K562 (cell line): ENCODE data around the gene SUPT5H. TPM values are rescaled to one million over a fixed set of nuclear protein-coding genes. Genes with fewer than 3 reads are reported as not detected.
A peak's percentile ranks its signal among the peaks of the same experiment; 100 is the strongest.

ENCODE experiments used
- CHCHD3 ChIP-seq: fragments of 250-450 bp; sonication (Bioruptor Pico); IDR thresholded peaks from 2 replicates; pipeline ENCODE4 v2.1.2; 2022; ENCODE audit warnings: mild to moderate bottlenecking
- ETV5 ChIP-seq: sonication (generic); formaldehyde crosslinking; IDR thresholded peaks from 2 replicates; pipeline ENCODE4 v1.4.0; 2020; ENCODE audit warnings: low read depth, mild to moderate bottlenecking, missing genetic modification reagents
- GTF2A2 ChIP-seq: IDR thresholded peaks from 2 replicates; pipeline ENCODE4 v1.6.1; 2016; ENCODE audit warnings: mild to moderate bottlenecking, missing genetic modification characterization, missing compliant biosample characterization
- KAT7 ChIP-seq: sonication (generic); formaldehyde crosslinking; IDR thresholded peaks from 2 replicates; pipeline ENCODE4 v1.8.0; 2022; ENCODE audit warnings: missing genetic modification reagents, mild to moderate bottlenecking, borderline replicate concordance
- KDM2B ChIP-seq: fragments of 250-450 bp; sonication (Bioruptor Pico); IDR thresholded peaks from 2 replicates; pipeline ENCODE4 v1.8.0; 2021; ENCODE audit warnings: mild to moderate bottlenecking, moderate library complexity
- MAFF ChIP-seq: IDR thresholded peaks from 2 replicates; pipeline ENCODE4 v1.6.1; 2012; ENCODE audit warnings: low read length, improper control_type of control experiment
- PHB ChIP-seq: fragments of 250-450 bp; sonication (Bioruptor Pico); IDR thresholded peaks from 2 replicates; pipeline ENCODE4 v1.5.0; 2021
- RBM14 ChIP-seq: fragments of 200-400 bp; formaldehyde crosslinking; IDR thresholded peaks from 2 replicates; pipeline ENCODE4 v1.6.1; 2018; ENCODE audit warnings: low read depth, mild to moderate bottlenecking, low read length, moderate library complexity, borderline replicate concordance; ENCODE audit not compliant: insufficient read depth
- SMARCA4 ChIP-seq: fragments of 450-650 bp; IDR thresholded peaks from 2 replicates; pipeline ENCODE4 v1.6.1; 2016
- SRSF3 ChIP-seq: fragments of 200-400 bp; formaldehyde crosslinking; IDR thresholded peaks from 2 replicates; pipeline ENCODE4 v1.6.1; 2016; ENCODE audit warnings: mild to moderate bottlenecking, low read length, moderate library complexity; ENCODE audit not compliant: insufficient read depth
- TBP ChIP-seq: optimal IDR thresholded peaks from 2 replicates; pipeline ENCODE3; 2011; ENCODE audit warnings: low read depth, low read length, improper control_type of control experiment
- TEAD1 ChIP-seq, 2 experiments: fragments of 450-650 bp in 1 of 2; sonication (generic) in 1 of 2; formaldehyde crosslinking; IDR thresholded peaks; 2 replicates each; pipeline versions ENCODE4 v1.4.0 to v1.8.0; 2020 to 2022; ENCODE audit warnings: mild to moderate bottlenecking in 2 of 2, missing genetic modification reagents in 1 of 2
- U2AF1 ChIP-seq: fragments of 200-400 bp; formaldehyde crosslinking; optimal IDR thresholded peaks from 2 replicates; pipeline ENCODE3; 2017; ENCODE audit warnings: mild to moderate bottlenecking, low read depth, low read length, moderate library complexity
- ZNF121 ChIP-seq: sonication (generic); formaldehyde crosslinking; conservative IDR thresholded peaks from 2 replicates; pipeline ENCODE4 v1.8.0; 2022; ENCODE audit warnings: missing genetic modification reagents
- ZNF3 ChIP-seq: fragments of 250-450 bp; sonication (Bioruptor Pico); IDR thresholded peaks from 2 replicates; pipeline ENCODE4 v1.5.0; 2021; ENCODE audit warnings: mild to moderate bottlenecking, moderate library complexity
- ZNF311 ChIP-seq: fragments of 250-450 bp; sonication (Bioruptor Pico); IDR thresholded peaks from 2 replicates; pipeline ENCODE4 v1.4.0; 2020; ENCODE audit warnings: mild to moderate bottlenecking, moderate library complexity
- ZNF586 ChIP-seq: fragments of 450-650 bp; formaldehyde crosslinking; conservative IDR thresholded peaks from 2 replicates; pipeline ENCODE4 v1.4.0; 2020; ENCODE audit warnings: mild to moderate bottlenecking, moderate library complexity
- ZNF696 ChIP-seq: fragments of 250-450 bp; sonication (Bioruptor Pico); conservative IDR thresholded peaks from 2 replicates; pipeline ENCODE4 v1.4.0; 2020; ENCODE audit warnings: mild to moderate bottlenecking, moderate library complexity
- ZNF778 ChIP-seq: fragments of 450-650 bp; formaldehyde crosslinking; IDR thresholded peaks from 2 replicates; pipeline ENCODE4 v1.4.0; 2020; ENCODE audit warnings: mild to moderate bottlenecking, moderate library complexity
- polyA plus RNA-seq, 8 experiments: library from polyadenylated mRNA; depleted of rRNA in 4 of 8; stranded (reverse) in 5 of 8; unstranded in 3 of 8; fragments of >200 nt; fragmentation: Nextera tagmentation in 2 of 8; fragmentation: Illumina TruSeq in 1 of 8; extraction: Ambion mirVana in 2 of 8; extraction: Trizol in 1 of 8; gene quantifications; 2 replicates each; pipeline versions ENCODE4 v1.2.1 to v1.2.3, GENCODE V29; 2011 to 2014; ENCODE audit warnings: inconsistent platforms in 1 of 8, missing spikeins in 1 of 8
- total RNA-seq, 7 experiments: library from RNA; depleted of rRNA in 6 of 7; stranded (reverse); fragments of >200 nt in 6 of 7; fragmentation: Illumina TruSeq in 2 of 7; extraction: Trizol in 2 of 7; gene quantifications; 2 replicates each; pipeline versions ENCODE4 v1.2.1 to v1.2.3, GENCODE V29; 2011 to 2021; ENCODE audit warnings: low replicate concordance in 1 of 7
- TF ChIP-seq, protein P1 (sequence below): fragments of 450-650 bp; IDR thresholded peaks from 2 replicates; pipeline ENCODE4 v1.6.1; 2016; ENCODE audit warnings: borderline replicate concordance
- TF ChIP-seq, protein P2 (sequence below): fragments of 250-450 bp; sonication (Bioruptor Pico); IDR thresholded peaks from 2 replicates; pipeline ENCODE4 v1.4.0; 2020; ENCODE audit warnings: mild to moderate bottlenecking
- TF ChIP-seq, protein P3 (sequence below), 2 experiments: fragments of 450-650 bp; conservative IDR thresholded peaks; 2 replicates each; pipeline ENCODE4 v1.6.1; 2017; ENCODE audit warnings: mild to moderate bottlenecking in 2 of 2, moderate library complexity in 2 of 2
- TF ChIP-seq, protein P4 (sequence below), 2 experiments: fragments of 450-650 bp in 1 of 2; sonication (generic) in 1 of 2; formaldehyde crosslinking; conservative IDR thresholded peaks; 2 replicates each; pipeline versions ENCODE4 v1.4.0 to v1.8.1; 2020 to 2022; ENCODE audit warnings: mild to moderate bottlenecking in 1 of 2, missing genetic modification reagents in 1 of 2

SUPT5H gene
- total and polyA plus RNA-seq, 9 of the 15 experiments (the other 6 are each of a cell fraction or from before 2014, with no cell fraction given), result 13.3 to 85.9 (median 35.9) TPM

DNA sequence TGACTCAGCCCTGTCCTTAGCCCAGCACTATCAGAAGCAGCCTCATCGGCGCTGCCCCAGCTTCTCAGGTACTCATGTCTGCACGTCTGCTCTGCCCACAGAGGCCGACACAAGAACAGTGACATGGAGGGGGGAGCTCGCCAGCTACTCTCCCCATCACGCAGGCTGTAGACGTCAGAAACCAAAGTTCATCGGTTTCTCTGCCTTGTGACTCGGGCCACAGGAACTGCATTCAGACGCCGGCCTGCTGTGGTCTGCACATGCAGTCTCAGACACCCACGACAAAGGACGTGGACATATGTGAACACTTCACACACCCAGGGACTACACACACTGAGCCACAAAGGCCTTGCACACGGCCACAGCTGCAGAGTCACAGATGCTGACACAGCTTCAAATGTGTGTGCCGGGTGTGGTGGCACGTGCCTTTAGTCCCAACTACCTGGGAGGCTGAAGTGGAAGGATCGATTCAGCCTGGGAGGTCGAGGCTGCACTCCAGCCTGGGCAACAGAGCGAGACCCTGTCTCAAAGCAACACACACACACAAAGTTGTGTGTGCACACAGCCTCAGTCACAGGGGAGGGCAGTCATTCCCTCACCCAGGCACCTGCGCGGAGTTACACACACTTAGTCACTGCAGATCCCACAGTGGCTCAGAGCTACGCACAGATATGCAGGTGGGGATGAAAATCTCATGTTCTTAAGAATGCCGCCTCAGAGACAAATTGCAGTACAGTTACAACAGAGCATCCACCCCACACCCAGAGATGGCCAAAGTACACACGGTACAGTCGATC lies 43.6 kb upstream of the SUPT5H start (continued):
- no peak for TF ChIP-seq RBM14
- TF ChIP-seq KDM2B (CRISPR knock-in tag), result no peak
- TF ChIP-seq ZNF121 (CRISPR knock-in tag), result peak; percentile 79
- no peak for TF ChIP-seq ZNF586
- no peak for TF ChIP-seq ZNF778 (CRISPR knock-in tag)
- TF ChIP-seq CHCHD3 (CRISPR knock-in tag), result no peak
- TF ChIP-seq, protein P1, sequence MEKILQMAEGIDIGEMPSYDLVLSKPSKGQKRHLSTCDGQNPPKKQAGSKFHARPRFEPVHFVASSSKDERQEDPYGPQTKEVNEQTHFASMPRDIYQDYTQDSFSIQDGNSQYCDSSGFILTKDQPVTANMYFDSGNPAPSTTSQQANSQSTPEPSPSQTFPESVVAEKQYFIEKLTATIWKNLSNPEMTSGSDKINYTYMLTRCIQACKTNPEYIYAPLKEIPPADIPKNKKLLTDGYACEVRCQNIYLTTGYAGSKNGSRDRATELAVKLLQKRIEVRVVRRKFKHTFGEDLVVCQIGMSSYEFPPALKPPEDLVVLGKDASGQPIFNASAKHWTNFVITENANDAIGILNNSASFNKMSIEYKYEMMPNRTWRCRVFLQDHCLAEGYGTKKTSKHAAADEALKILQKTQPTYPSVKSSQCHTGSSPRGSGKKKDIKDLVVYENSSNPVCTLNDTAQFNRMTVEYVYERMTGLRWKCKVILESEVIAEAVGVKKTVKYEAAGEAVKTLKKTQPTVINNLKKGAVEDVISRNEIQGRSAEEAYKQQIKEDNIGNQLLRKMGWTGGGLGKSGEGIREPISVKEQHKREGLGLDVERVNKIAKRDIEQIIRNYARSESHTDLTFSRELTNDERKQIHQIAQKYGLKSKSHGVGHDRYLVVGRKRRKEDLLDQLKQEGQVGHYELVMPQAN, result no peak
- TF ChIP-seq ZNF696 (CRISPR knock-in tag), result no peak
- peak; percentile 50; the same call in 1 of the 2 replicates for TF ChIP-seq KAT7 (CRISPR knock-in tag)
- no peak for TF ChIP-seq TBP
- TF ChIP-seq ZNF3 (CRISPR knock-in tag), result no peak
- no peak for TF ChIP-seq ZNF311 (CRISPR knock-in tag)
- TF ChIP-seq SRSF3, result no peak
- TF ChIP-seq U2AF1, result no peak
- TF ChIP-seq TEAD1 (CRISPR knock-in tag; IDR thresholded peaks at IDR 0.05), result peak in 1 of 2 experiments; percentile 13; a peak in 2 of 4 replicates
- TF ChIP-seq, protein P2, sequence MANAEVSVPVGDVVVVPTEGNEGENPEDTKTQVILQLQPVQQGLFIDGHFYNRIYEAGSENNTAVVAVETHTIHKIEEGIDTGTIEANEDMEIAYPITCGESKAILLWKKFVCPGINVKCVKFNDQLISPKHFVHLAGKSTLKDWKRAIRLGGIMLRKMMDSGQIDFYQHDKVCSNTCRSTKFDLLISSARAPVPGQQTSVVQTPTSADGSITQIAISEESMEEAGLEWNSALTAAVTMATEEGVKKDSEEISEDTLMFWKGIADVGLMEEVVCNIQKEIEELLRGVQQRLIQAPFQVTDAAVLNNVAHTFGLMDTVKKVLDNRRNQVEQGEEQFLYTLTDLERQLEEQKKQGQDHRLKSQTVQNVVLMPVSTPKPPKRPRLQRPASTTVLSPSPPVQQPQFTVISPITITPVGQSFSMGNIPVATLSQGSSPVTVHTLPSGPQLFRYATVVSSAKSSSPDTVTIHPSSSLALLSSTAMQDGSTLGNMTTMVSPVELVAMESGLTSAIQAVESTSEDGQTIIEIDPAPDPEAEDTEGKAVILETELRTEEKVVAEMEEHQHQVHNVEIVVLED (CRISPR knock-in tag), result peak; percentile 32; the same call in 1 of the 2 replicates
- no peak for TF ChIP-seq ETV5 (CRISPR knock-in tag)
- TF ChIP-seq SMARCA4, result no peak
- TF ChIP-seq, protein P3, sequence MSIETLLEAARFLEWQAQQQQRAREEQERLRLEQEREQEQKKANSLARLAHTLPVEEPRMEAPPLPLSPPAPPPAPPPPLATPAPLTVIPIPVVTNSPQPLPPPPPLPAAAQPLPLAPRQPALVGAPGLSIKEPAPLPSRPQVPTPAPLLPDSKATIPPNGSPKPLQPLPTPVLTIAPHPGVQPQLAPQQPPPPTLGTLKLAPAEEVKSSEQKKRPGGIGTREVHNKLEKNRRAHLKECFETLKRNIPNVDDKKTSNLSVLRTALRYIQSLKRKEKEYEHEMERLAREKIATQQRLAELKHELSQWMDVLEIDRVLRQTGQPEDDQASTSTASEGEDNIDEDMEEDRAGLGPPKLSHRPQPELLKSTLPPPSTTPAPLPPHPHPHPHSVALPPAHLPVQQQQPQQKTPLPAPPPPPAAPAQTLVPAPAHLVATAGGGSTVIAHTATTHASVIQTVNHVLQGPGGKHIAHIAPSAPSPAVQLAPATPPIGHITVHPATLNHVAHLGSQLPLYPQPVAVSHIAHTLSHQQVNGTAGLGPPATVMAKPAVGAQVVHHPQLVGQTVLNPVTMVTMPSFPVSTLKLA (conservative IDR thresholded peaks at IDR 0.05), result no peak
- no peak for TF ChIP-seq MAFF
- 0 out of 2 replicates have a peak, but pooled peaks have one; percentile 48 for TF ChIP-seq GTF2A2
- TF ChIP-seq PHB, result no peak
- TF ChIP-seq, protein P4, sequence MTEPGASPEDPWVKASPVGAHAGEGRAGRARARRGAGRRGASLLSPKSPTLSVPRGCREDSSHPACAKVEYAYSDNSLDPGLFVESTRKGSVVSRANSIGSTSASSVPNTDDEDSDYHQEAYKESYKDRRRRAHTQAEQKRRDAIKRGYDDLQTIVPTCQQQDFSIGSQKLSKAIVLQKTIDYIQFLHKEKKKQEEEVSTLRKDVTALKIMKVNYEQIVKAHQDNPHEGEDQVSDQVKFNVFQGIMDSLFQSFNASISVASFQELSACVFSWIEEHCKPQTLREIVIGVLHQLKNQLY (CRISPR knock-in tag; conservative IDR thresholded peaks at IDR 0.05), result 0 out of 4 replicates have a peak, but pooled peaks of 1 of the 2 experiments have one; percentile 38
